Pancreas (tissue), 10 donors: ENCODE results near the gene UBE2D2. TPM values are rescaled to one million over a fixed set of nuclear protein-coding genes. Genes with fewer than 3 reads are reported as not detected.

ENCODE experiments used
- ATAC-seq, 4 donors: fragments of 200-7000 bp; cut with Tn5 transposase; one replicate each; pipeline versions ENCODE4 v1.8.0 to v1.9.1; 2020; ENCODE audit warnings: mild to moderate bottlenecking in 4 of 4, moderate library complexity in 4 of 4
- DNase-seq, 6 donors: peaks; one replicate each; pipeline ENCODE4 v3.0.0-alpha.2; 2020
- FAIRE-seq: peaks from 2 replicates; lab custom pipeline; 2012; peaks lifted over from hg19 to GRCh38; lab: Jason Lieb, UNC
- H3K27ac ChIP-seq, 4 donors: fragments of 200-600 bp; sonication (generic); 1 replicate in 3 of 4; 2 replicates in 1 of 4; pipeline versions ENCODE4 v1.5.0 to v1.8.0; 2020
- H3K27me3 ChIP-seq, 4 donors: fragments of 200-600 bp; one replicate each; pipeline ENCODE4 v1.8.0; 2021
- H3K36me3 ChIP-seq, 3 donors: fragments of 200-600 bp; sonication (generic) in 1 of 3; one replicate each; pipeline versions ENCODE4 v1.5.0 to v1.8.0; 2020 to 2021
- H3K4me1 ChIP-seq, 3 donors: fragments of 200-600 bp; one replicate each; pipeline ENCODE4 v1.8.0; 2021
- H3K4me3 ChIP-seq, 4 donors: fragments of 200-600 bp; sonication (generic) in 2 of 4; one replicate each; pipeline versions ENCODE4 v1.5.0 to v1.8.0; 2020 to 2021
- H3K9me3 ChIP-seq, 4 donors: fragments of 200-600 bp; one replicate each; pipeline ENCODE4 v1.8.0; 2021
- CTCF ChIP-seq, 4 donors: fragments of 200-600 bp; sonication (generic) in 3 of 4; IDR thresholded peaks; one replicate each; pipeline versions ENCODE4 v1.5.0 to v1.8.0; 2021; ENCODE audit warnings: antibody characterized with exemption in 4 of 4
- WGBS, 2 donors: extraction: QIAGEN DNeasy Blood & Tissue Kit; methylation state at CpG; one replicate each; pipeline ENCODE4 v1.1.7; 2013; 5-methylcytosine and 5-hydroxymethylcytosine counted together
- intact Hi-C, 3 donors: fragments of 100-400 bp; cut with DNase I; formaldehyde crosslinking; loops; one replicate each; pipeline versions ENCODE4 v1.11.1 to v1.14.2; 2022
- polyA plus RNA-seq, 2 donors: library from polyadenylated mRNA; stranded (reverse); fragments of 200-250 nt; gene quantifications; one replicate each; pipeline ENCODE4 v1.2.3, GENCODE V29; 2013
- total RNA-seq, 6 donors: library from RNA; stranded (reverse); fragmentation: NEBNext Ultra II Directional in 4 of 6; extraction: Animal tissue kit (Norgen Biotek cat#: 25700) in 4 of 6; gene quantifications; one replicate each; pipeline versions ENCODE4 v1.2.1 to v1.2.4, GENCODE V29; 2021 to 2023
- donor health status: healthy with polysubstance abuse.
- donor health status: DM: no; HTN: no; CAD: no; lungs with moderate emphysema.
- donor health status: DM: no; HTN: no; CAD: no.
- donor health status: control.
- donor health status: control.
- donor health status: Bipolar disorder and iron deficiency.
- donor health status: DM: yes; HTN: yes; CAD: no.
- donor health status: DM: no; HTN: no; CAD: no.
- donor health status: DM: no; HTN: no; CAD: no.
- donor health status: DM: yes; HTN: yes; CAD: no.

Gene UBE2D2
- total and polyA plus RNA-seq, 8 donors, result 36.5 to 59.3 (median 46.5) TPM

- ATAC-seq (no peak), FAIRE-seq (no peak), DNase-seq (peak in 3 of 6 donors; percentile 52 to 63 (median 52))
- H3K36me3 ChIP-seq, result no peaks in the 10 kb centered on the region
- peak overlapping the region; percentile 93 to 99 (median 97) for H3K27ac ChIP-seq
- no peaks in the 10 kb centered on the region for H3K9me3 ChIP-seq
- 41 to 44% methylated on average over 2 of the region's 2 CpGs for WGBS, 2 donors
- H3K4me1 ChIP-seq, result peaks cover 32 to 36% (median 35%) of the 10 kb centered on the region in 3 donors
- TF ChIP-seq CTCF (IDR thresholded peaks at IDR 0.05), result no peak
- intact Hi-C loops, result loop anchor here in 1 of 3 donors (10.0 kb wide), 2 partner anchors 49 to 129 kb away; no protein-coding TSS in a partner anchor
- no peak overlapping the region for H3K4me3 ChIP-seq
- no peaks in the 10 kb centered on the region for H3K27me3 ChIP-seq
These were observed 75.2 kb downstream of the UBE2D2 start for GRCh38 chr5:139636207-139636792.

GRCh38 chr5:139636975-139637408 lies 75.9 kb downstream of the UBE2D2 start:
- Histone ChIP-seq H3K9me3 (no peaks in the 10 kb centered on the region), H3K4me3 (peak overlapping the region in 3 of 4 donors; percentile 38 to 55 (median 54)), H3K36me3 (no peaks in the 10 kb centered on the region), H3K27me3 (no peaks in the 10 kb centered on the region), H3K4me1 (peaks cover 32 to 36% (median 35%) of the 10 kb centered on the region in 3 donors), H3K27ac (peak overlapping the region; percentile 93 to 99 (median 97))
- intact Hi-C loops, result loop anchor here in 1 of 3 donors (10.0 kb wide), 2 partner anchors 48 to 128 kb away; no protein-coding TSS in a partner anchor
- no peak for FAIRE-seq
- WGBS, 2 donors, result 3 to 5% methylated on average over 6 of the region's 6 CpGs
- peak; percentile 5 to 28 (median 16) for ATAC-seq
- no peak for TF ChIP-seq CTCF (IDR thresholded peaks at IDR 0.05)
- no peak for DNase-seq

GRCh38 chr5:139637438-139638089 lies 76.4 kb downstream of the UBE2D2 start:
- no peak for TF ChIP-seq CTCF (IDR thresholded peaks at IDR 0.05)
- no peaks in the 10 kb centered on the region for H3K36me3 ChIP-seq
- no peaks in the 10 kb centered on the region for H3K27me3 ChIP-seq
- H3K4me3 ChIP-seq, result peak overlapping the region; percentile 10 to 55 (median 46)
- H3K27ac ChIP-seq, result peak overlapping the region; percentile 93 to 99 (median 97)
- FAIRE-seq (no peak), ATAC-seq (peak; percentile 69 to 82 (median 78)), DNase-seq (peak; percentile 89 to 97 (median 95))
- intact Hi-C loops, result loop anchor here in 1 of 3 donors (10.0 kb wide), 2 partner anchors 47 to 127 kb away; no protein-coding TSS in a partner anchor
- H3K9me3 ChIP-seq, result no peaks in the 10 kb centered on the region
- peaks cover 34 to 39% (median 38%) of the 10 kb centered on the region in 3 donors for H3K4me1 ChIP-seq
- WGBS, 2 donors, result 1% methylated on average over 44 to 62 of the region's 62 CpGs

GRCh38 chr5:139638090-139638735 lies 77.1 kb downstream of the UBE2D2 start:
- intact Hi-C loops, result loop anchor here in 1 of 3 donors (10.0 kb wide), 2 partner anchors 47 to 127 kb away; no protein-coding TSS in a partner anchor
- ATAC-seq (peak; percentile 74 to 81 (median 76)), DNase-seq (peak; percentile 89 to 98 (median 94)), FAIRE-seq (no peak)
- Histone ChIP-seq H3K36me3 (no peaks in the 10 kb centered on the region), H3K27me3 (no peaks in the 10 kb centered on the region), H3K27ac (peak overlapping the region; percentile 93 to 99 (median 97)), H3K4me3 (peak overlapping the region; percentile 10 to 55 (median 46)), H3K4me1 (peaks cover 39 to 45% (median 42%) of the 10 kb centered on the region in 3 donors), H3K9me3 (no peaks in the 10 kb centered on the region)
- 4 to 5% methylated on average over 22 to 23 of the region's 23 CpGs for WGBS, 2 donors
- no peak for TF ChIP-seq CTCF (IDR thresholded peaks at IDR 0.05)
